ENCODE measurements around the gene CDK17. TPM values are rescaled to one million over a fixed set of nuclear protein-coding genes. Genes with fewer than 3 reads are reported as not detected.

The CDK17 gene
- total RNA-seq (2022; extraction: Qiagen RNA extraction) = 9.5 to 20.3 TPM (median 11.3 TPM) in 5 replicates

GRCh38 chr12:96399919-96400630 lies at the start of gene CDK17:
TSS of gene CDK17 (minus strand) at chr12:96400439. CDS start at chr12:96334836, 65,603 bp downstream.

Other genes starting within 250 kb of the CDK17 start
- 58.6 to 78.5 TPM (median 65.4 TPM) in 5 replicates for gene ELK3, start 206.1 kb downstream of the CDK17 start, total RNA-seq (2022; extraction: Qiagen RNA extraction)
- gene CFAP54, start 89.1 kb upstream of the CDK17 start, total RNA-seq (2022; extraction: Qiagen RNA extraction) = 0.98 to 1.5 TPM (median 1.1 TPM) in 5 replicates

All from A549 treated with AZD2906 at 1 μM for 4 hours (cell line).